SK-N-DZ (cell line): ENCODE data around the gene SCD5.

ENCODE experiments used
- DNase-seq: peaks from one replicate; pipeline ENCODE4 v3.0.0-alpha.2; 2015; ENCODE audit warnings: low spot score

The SCD5 gene

GRCh38 chr4:82640540-82640939, 158.1 kb downstream of the SCD5 start:
- DNase-seq: no peak

- DNase-seq: no peak
These were observed 158.6 kb downstream of the SCD5 start for GRCh38 chr4:82639971-82640370.

- DNase-seq: no peak
These were observed 160.1 kb downstream of the SCD5 start for GRCh38 chr4:82638479-82638878.

- DNase-seq: no peak
These were observed 168.5 kb downstream of the SCD5 start for GRCh38 chr4:82630079-82630478.

- no peak for DNase-seq
These were observed 169.2 kb downstream of the SCD5 start for GRCh38 chr4:82629238-82630000.

- DNase-seq: no peak
These were observed 172.2 kb downstream of the SCD5 start for GRCh38 chr4:82626251-82626868.

- DNase-seq: no peak
These were observed 173.8 kb downstream of the SCD5 start for GRCh38 chr4:82624819-82625218.

- DNase-seq: no peak
These were observed 175.4 kb downstream of the SCD5 start for GRCh38 chr4:82623121-82623683.

- peak; percentile 88 for DNase-seq
These were observed 177.3 kb downstream of the SCD5 start for GRCh38 chr4:82621251-82621650.

GRCh38 chr4:82620126-82620735, 178.4 kb downstream of the SCD5 start:
- DNase-seq: peak; percentile 16

- peak; percentile 90 for DNase-seq
These were observed 180.4 kb downstream of the SCD5 start for GRCh38 chr4:82618103-82618720.

- DNase-seq: no peak
These were observed 183.7 kb downstream of the SCD5 start for GRCh38 chr4:82614838-82615449.

- DNase-seq: no peak
These were observed 185.5 kb downstream of the SCD5 start for GRCh38 chr4:82613121-82613520.

GRCh38 chr4:82611982-82612381, 186.6 kb downstream of the SCD5 start:
- no peak for DNase-seq

- DNase-seq: no peak
These were observed 187.1 kb downstream of the SCD5 start for GRCh38 chr4:82611527-82611926.

- no peak for DNase-seq
These were observed 188.6 kb downstream of the SCD5 start for GRCh38 chr4:82610041-82610440.

- DNase-seq: no peak
These were observed 192.0 kb downstream of the SCD5 start for GRCh38 chr4:82606622-82607021.

- no peak for DNase-seq
These were observed 194.1 kb downstream of the SCD5 start for GRCh38 chr4:82604522-82604921.

- no peak for DNase-seq
These were observed 197.2 kb downstream of the SCD5 start for GRCh38 chr4:82601242-82602015.

GRCh38 chr4:82599336-82599735, 199.3 kb downstream of the SCD5 start:
- peak; percentile 44 for DNase-seq

- DNase-seq: no peak
These were observed 204.1 kb downstream of the SCD5 start for GRCh38 chr4:82594456-82594855.
